Measurements from ENCODE around the gene ARHGEF7. TPM values are rescaled to one million over a fixed set of nuclear protein-coding genes. Genes with fewer than 3 reads are reported as not detected.

The ARHGEF7 gene
- polyA plus RNA-seq, 1 donor (not counting 4 experiments of a cell fraction or from before 2014, with no cell fraction given): 25.2 TPM

- H3K27ac ChIP-seq (ENCODE audit: control insufficient read depth, insufficient read depth, low read length): no peak overlapping the region
- dilution Hi-C loops (cut with MboI; ENCODE audit: extremely low pct_ligation_motif_present, low sequenced_read_pairs): no loop called here
- H3K4me2 ChIP-seq (ENCODE audit: control insufficient read depth, extremely low read depth, insufficient read depth, low read depth, low read length): no peak overlapping the region
- no peak overlapping the region for H3K4me3 ChIP-seq (ENCODE audit: control insufficient read depth in 2 of 3, extremely low read depth in 1 of 3, insufficient read depth in 2 of 3, low read depth in 1 of 3, low read length in 3 of 3)
- H3K9me3 ChIP-seq (ENCODE audit: control insufficient read depth, low read depth, low read length): no peaks in the 10 kb centered on the region
- peaks cover under 1% of the 10 kb centered on the region for H3K9me1 ChIP-seq (ENCODE audit: control insufficient read depth, extremely low read depth, insufficient read depth, low read length)
- H2AFZ ChIP-seq (ENCODE audit: control insufficient read depth, low read length): no peak overlapping the region
- H3K4me1 ChIP-seq (ENCODE audit: control insufficient read depth, extremely low read depth, insufficient read depth, low read length): peaks cover 11% of the 10 kb centered on the region
- peaks cover 66% of the 10 kb centered on the region for H3K79me2 ChIP-seq (ENCODE audit: control insufficient read depth, insufficient read depth, low read length)
- H3K36me3 ChIP-seq (ENCODE audit: control insufficient read depth in 2 of 2, extremely low read depth in 1 of 2, insufficient read depth in 2 of 2, low read length in 2 of 2): peaks cover 5 to 10% of the 10 kb centered on the region in 2 experiments
- FAIRE-seq (no peak), DNase-seq (ENCODE audit: low read depth, low spot score) (no peak)
- H3K9ac ChIP-seq (ENCODE audit: control insufficient read depth, extremely low read depth, insufficient read depth, low read length): no peak overlapping the region
- no peak for TF ChIP-seq CTCF (optimal IDR thresholded peaks at IDR 0.05 in 1 of 3, IDR thresholded peaks at IDR 0.05 in 1 of 3, conservative IDR thresholded peaks at IDR 0.05 in 1 of 3; ENCODE audit: extremely low read depth in 1 of 3, insufficient read depth in 2 of 3, low read length in 3 of 3)
- TF ChIP-seq EZH2 (IDR thresholded peaks at IDR 0.05; ENCODE audit: low read length): no peak
- H4K20me1 ChIP-seq (ENCODE audit: control insufficient read depth, extremely low read depth, insufficient read depth, low read length): peaks cover 3% of the 10 kb centered on the region
- no peaks in the 10 kb centered on the region for H3K27me3 ChIP-seq (ENCODE audit: control insufficient read depth, extremely low read depth, insufficient read depth, low read length)
Observed at GRCh38 chr13:111209613-111210012, 94.5 kb downstream of the ARHGEF7 start.

GRCh38 chr13:111210091-111210490 is 95.0 kb downstream of the ARHGEF7 start:
- peaks cover 5 to 10% of the 10 kb centered on the region in 2 experiments for H3K36me3 ChIP-seq (ENCODE audit: control insufficient read depth in 2 of 2, extremely low read depth in 1 of 2, insufficient read depth in 2 of 2, low read length in 2 of 2)
- H3K27ac ChIP-seq (ENCODE audit: control insufficient read depth, insufficient read depth, low read length): no peak overlapping the region
- FAIRE-seq (no peak), DNase-seq (ENCODE audit: low read depth, low spot score) (no peak)
- H2AFZ ChIP-seq (ENCODE audit: control insufficient read depth, low read length): no peak overlapping the region
- H3K27me3 ChIP-seq (ENCODE audit: control insufficient read depth, extremely low read depth, insufficient read depth, low read length): no peaks in the 10 kb centered on the region
- dilution Hi-C loops (cut with MboI; ENCODE audit: extremely low pct_ligation_motif_present, low sequenced_read_pairs): no loop called here
- peaks cover 66% of the 10 kb centered on the region for H3K79me2 ChIP-seq (ENCODE audit: control insufficient read depth, insufficient read depth, low read length)
- no peak overlapping the region for H3K4me2 ChIP-seq (ENCODE audit: control insufficient read depth, extremely low read depth, insufficient read depth, low read depth, low read length)
- no peak overlapping the region for H3K9ac ChIP-seq (ENCODE audit: control insufficient read depth, extremely low read depth, insufficient read depth, low read length)
- no peaks in the 10 kb centered on the region for H3K9me3 ChIP-seq (ENCODE audit: control insufficient read depth, low read depth, low read length)
- TF ChIP-seq EZH2 (IDR thresholded peaks at IDR 0.05; ENCODE audit: low read length): no peak
- no peak for TF ChIP-seq CTCF (optimal IDR thresholded peaks at IDR 0.05 in 1 of 3, IDR thresholded peaks at IDR 0.05 in 1 of 3, conservative IDR thresholded peaks at IDR 0.05 in 1 of 3; ENCODE audit: extremely low read depth in 1 of 3, insufficient read depth in 2 of 3, low read length in 3 of 3)
- H3K9me1 ChIP-seq (ENCODE audit: control insufficient read depth, extremely low read depth, insufficient read depth, low read length): no peaks in the 10 kb centered on the region
- H3K4me3 ChIP-seq (ENCODE audit: control insufficient read depth in 2 of 3, extremely low read depth in 1 of 3, insufficient read depth in 2 of 3, low read depth in 1 of 3, low read length in 3 of 3): no peak overlapping the region
- H4K20me1 ChIP-seq (ENCODE audit: control insufficient read depth, extremely low read depth, insufficient read depth, low read length): peaks cover 3% of the 10 kb centered on the region
- H3K4me1 ChIP-seq (ENCODE audit: control insufficient read depth, extremely low read depth, insufficient read depth, low read length): peaks cover 10% of the 10 kb centered on the region
